ENCODE data around the gene B3GALT4.

The B3GALT4 gene

DNA sequence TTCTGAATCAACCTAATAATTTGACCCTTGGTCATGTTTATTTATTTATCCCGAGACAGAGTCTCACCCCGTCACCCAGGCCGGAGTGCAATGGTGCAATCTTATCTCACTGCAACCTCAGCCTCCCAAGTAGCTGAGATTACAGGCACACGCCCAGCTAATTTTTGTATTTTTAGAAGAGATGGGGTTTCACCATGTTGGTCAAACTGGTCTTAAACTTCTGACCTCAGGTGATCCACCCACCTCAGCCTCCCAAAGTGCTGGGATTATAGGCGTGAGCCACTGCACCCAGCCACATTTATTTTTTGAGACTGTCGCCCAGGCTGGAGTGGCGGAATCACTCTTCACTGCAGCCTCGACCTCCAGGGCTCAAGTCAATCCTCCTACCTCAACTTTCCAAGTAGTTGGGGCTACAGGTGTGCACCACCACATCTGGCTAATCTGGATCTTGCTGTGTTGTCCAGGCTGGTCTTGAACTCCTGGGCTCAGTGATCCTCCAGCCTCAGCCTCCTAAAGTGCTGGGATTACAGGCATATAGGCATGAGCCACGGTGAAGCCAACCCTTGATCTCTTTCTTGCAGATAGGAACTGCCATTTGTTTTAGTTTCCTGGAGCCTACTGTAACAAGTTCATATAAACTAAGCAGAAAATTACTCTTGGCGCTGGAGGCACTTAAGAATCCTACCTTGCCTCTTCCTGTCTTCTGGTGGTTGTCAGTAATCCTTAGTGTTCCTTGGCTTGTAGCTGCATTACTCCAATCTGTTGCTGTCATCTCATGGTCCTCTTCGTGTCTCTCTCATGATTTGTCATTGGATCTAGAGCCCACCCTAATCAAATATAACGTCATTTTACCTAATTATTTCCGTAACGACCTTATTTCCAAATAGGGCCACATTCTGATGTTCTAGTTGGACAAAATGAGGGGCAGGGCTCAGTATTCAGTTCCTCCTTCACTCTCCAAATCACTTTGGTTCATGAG, 2.7 kb upstream of the B3GALT4 start:
- TF ChIP-seq CTCF (IDR thresholded peaks at IDR 0.05), result no peak

GRCh38 chr6:33276581-33276863, 401 bp upstream of the B3GALT4 start:
- no peak for TF ChIP-seq CTCF (IDR thresholded peaks at IDR 0.05)

GRCh38 chr6:33277663-33278391, 904 bp downstream of the B3GALT4 start:
- TF ChIP-seq CTCF (IDR thresholded peaks at IDR 0.05), result no peak

DNA sequence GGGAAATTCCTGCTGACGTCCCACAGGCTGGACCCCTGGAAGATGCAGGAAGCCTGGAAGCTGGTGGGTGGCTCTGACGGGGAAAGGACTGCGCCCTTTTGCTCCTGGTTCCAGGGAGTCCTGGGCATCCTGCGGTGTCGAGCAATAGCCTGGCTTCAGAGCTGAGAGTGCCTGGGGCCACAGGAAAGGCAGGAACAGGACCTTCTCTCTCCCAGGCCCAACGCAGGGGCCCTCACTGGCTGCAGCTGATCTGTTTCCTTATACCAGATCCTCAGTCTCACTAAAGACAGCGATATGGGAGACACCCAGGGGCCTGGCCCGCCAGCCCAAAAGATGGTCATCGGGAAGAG, 1.4 kb downstream of the B3GALT4 start:
- TF ChIP-seq CTCF (IDR thresholded peaks at IDR 0.05), result no peak

DNA sequence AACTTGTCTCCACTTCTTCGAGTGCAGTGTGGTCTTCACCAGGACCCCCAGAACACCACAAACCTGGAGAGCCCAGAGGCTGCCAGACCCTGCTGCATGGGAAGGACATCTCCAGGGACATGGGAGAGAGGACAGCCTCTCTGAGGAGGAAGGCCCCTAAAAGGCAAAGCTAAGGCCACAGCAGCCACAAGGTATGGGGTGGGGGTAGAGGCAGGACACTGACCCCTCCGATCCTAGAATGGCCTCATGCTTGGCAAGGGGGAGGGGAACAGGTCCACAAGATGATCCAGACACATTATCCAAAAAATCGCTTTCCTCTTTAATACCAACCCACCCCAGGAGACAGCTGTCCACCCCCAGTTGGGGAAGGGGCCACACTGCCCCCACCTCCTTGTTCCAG, 1.9 kb downstream of the B3GALT4 start:
- no peak for TF ChIP-seq CTCF (IDR thresholded peaks at IDR 0.05)

GRCh38 chr6:33279257-33279695, 2.4 kb downstream of the B3GALT4 start:
- TF ChIP-seq CTCF (IDR thresholded peaks at IDR 0.05), result no peak

- TF ChIP-seq CTCF (IDR thresholded peaks at IDR 0.05), result peak; percentile 31
These were observed 3.1 kb downstream of the B3GALT4 start for GRCh38 chr6:33279971-33280511.

Measured in LNCAP (cell line).